Colonic mucosa (tissue), 4 donors: ENCODE measurements around the gene FAM163A. TPM values are rescaled to one million over a fixed set of nuclear protein-coding genes. Genes with fewer than 3 reads are reported as not detected.

Experiments
- DNase-seq: peaks from one replicate; pipeline ENCODE4 v3.0.0-alpha.2; 2020
- H3K27ac ChIP-seq: fragments of 200-600 bp; one replicate; pipeline ENCODE4 v1.8.0; 2021
- H3K27me3 ChIP-seq: fragments of 200-600 bp; one replicate; pipeline ENCODE4 v1.8.0; 2021
- H3K36me3 ChIP-seq: fragments of 200-600 bp; one replicate; pipeline ENCODE4 v1.8.0; 2021
- H3K4me1 ChIP-seq: fragments of 200-600 bp; one replicate; pipeline ENCODE4 v1.8.0; 2021; ENCODE audit warnings: mild to moderate bottlenecking
- H3K4me3 ChIP-seq: fragments of 200-600 bp; one replicate; pipeline ENCODE4 v1.8.0; 2021
- H3K9ac ChIP-seq, 2 donors: one replicate each; pipeline ENCODE4 v1.7.0; 2013; ENCODE audit warnings: control low read depth in 2 of 2, low read depth in 2 of 2, low read length in 2 of 2
- H3K9me3 ChIP-seq: fragments of 200-600 bp; one replicate; pipeline ENCODE4 v1.8.0; 2021
- CTCF ChIP-seq: fragments of 200-600 bp; IDR thresholded peaks from one replicate; pipeline ENCODE4 v1.8.0; 2022; ENCODE audit warnings: antibody characterized with exemption, mild to moderate bottlenecking
- intact Hi-C: fragments of 100-400 bp; cut with DNase I; formaldehyde crosslinking; loops from one replicate; pipeline ENCODE4 v1.14.1; 2022
- total RNA-seq, 2 donors: library from RNA; stranded (reverse); fragmentation: NEBNext Ultra II Directional in 1 of 2; extraction: Animal tissue kit (Norgen Biotek cat#: 25700) in 1 of 2; gene quantifications; one replicate each; pipeline ENCODE4 v1.2.1, GENCODE V29; 2021
- donor health status: healthy.
- donor health status: DM: no; HTN: no; CAD: no.
- donor health status: DM: no; HTN: no; CAD: no.

FAM163A gene
- total RNA-seq, 2 donors from 2014 or later, result 0.10 to 0.56 TPM

GRCh38 chr1:179788259-179788658 lies 45.2 kb downstream of the FAM163A start:
- Histone ChIP-seq H3K9ac (no peak overlapping the region), H3K27me3 (no peaks in the 10 kb centered on the region), H3K4me1 (no peaks in the 10 kb centered on the region), H3K36me3 (no peaks in the 10 kb centered on the region), H3K4me3 (no peak overlapping the region), H3K27ac (no peak overlapping the region), H3K9me3 (no peaks in the 10 kb centered on the region)
- no peak for TF ChIP-seq CTCF
- intact Hi-C loops, result no loop called here
- no peak for DNase-seq

GRCh38 chr1:179793281-179793680 lies 50.2 kb downstream of the FAM163A start:
- Histone ChIP-seq H3K27ac (no peak overlapping the region), H3K9me3 (no peaks in the 10 kb centered on the region), H3K4me1 (no peaks in the 10 kb centered on the region), H3K36me3 (no peaks in the 10 kb centered on the region), H3K4me3 (no peak overlapping the region), H3K9ac (no peak overlapping the region), H3K27me3 (no peaks in the 10 kb centered on the region)
- intact Hi-C loops, result no loop called here
- TF ChIP-seq CTCF, result no peak
- DNase-seq, result no peak

- no peak for TF ChIP-seq CTCF
- Histone ChIP-seq H3K36me3 (no peaks in the 10 kb centered on the region), H3K9me3 (no peaks in the 10 kb centered on the region), H3K4me3 (no peak overlapping the region), H3K4me1 (no peaks in the 10 kb centered on the region), H3K27me3 (no peaks in the 10 kb centered on the region), H3K27ac (no peak overlapping the region), H3K9ac (no peak overlapping the region)
- intact Hi-C loops, result no loop called here
- no peak for DNase-seq
These were observed 51.1 kb downstream of the FAM163A start for GRCh38 chr1:179794146-179794545.

GRCh38 chr1:179794669-179795068 lies 51.6 kb downstream of the FAM163A start:
- H3K4me3 ChIP-seq, result no peak overlapping the region
- H3K27me3 ChIP-seq, result no peaks in the 10 kb centered on the region
- H3K4me1 ChIP-seq, result no peaks in the 10 kb centered on the region
- H3K9ac ChIP-seq, result no peak overlapping the region
- intact Hi-C loops, result no loop called here
- H3K36me3 ChIP-seq, result no peaks in the 10 kb centered on the region
- no peak overlapping the region for H3K27ac ChIP-seq
- TF ChIP-seq CTCF, result no peak
- no peak for DNase-seq
- H3K9me3 ChIP-seq, result no peaks in the 10 kb centered on the region

- H3K9me3 ChIP-seq, result no peaks in the 10 kb centered on the region
- TF ChIP-seq CTCF, result no peak
- H3K27me3 ChIP-seq, result no peaks in the 10 kb centered on the region
- no peak overlapping the region for H3K4me3 ChIP-seq
- intact Hi-C loops, result no loop called here
- no peak overlapping the region for H3K27ac ChIP-seq
- H3K4me1 ChIP-seq, result no peaks in the 10 kb centered on the region
- DNase-seq, result no peak
- no peaks in the 10 kb centered on the region for H3K36me3 ChIP-seq
- H3K9ac ChIP-seq, result no peak overlapping the region
These were observed 55.2 kb downstream of the FAM163A start for GRCh38 chr1:179798213-179798863.
